Activated naive CD8-positive, alpha-beta T cell treated with anti-CD3 and anti-CD28 coated beads, Interleukin-2, amount 50 U/mL, for 24 hours (primary cell): ENCODE results near the gene ADGRA1.

ENCODE experiments used
- ATAC-seq: fragments of 150-1000 bp; cut with Tn5 transposase; one replicate; pipeline ENCODE4 v1.10.0; 2021
- DNase-seq: peaks from one replicate; pipeline ENCODE4 v3.0.0; 2021
- H3K27ac Mint-ChIP-seq: one replicate; pipeline ENCODE4 v1.8.0; 2021; ENCODE audit warnings: mild to moderate bottlenecking, mixed read lengths
- H3K27me3 Mint-ChIP-seq: one replicate; pipeline ENCODE4 v1.8.0; 2021; ENCODE audit warnings: mixed read lengths
- H3K36me3 Mint-ChIP-seq: one replicate; pipeline ENCODE4 v1.8.0; 2021; ENCODE audit warnings: low read depth, mixed read lengths
- H3K4me1 Mint-ChIP-seq: one replicate; pipeline ENCODE4 v1.8.0; 2021; ENCODE audit warnings: mixed read lengths
- H3K4me3 Mint-ChIP-seq: one replicate; pipeline ENCODE4 v1.8.0; 2021; ENCODE audit warnings: mild to moderate bottlenecking, moderate library complexity, mixed read lengths
- H3K9me3 Mint-ChIP-seq: one replicate; pipeline ENCODE4 v1.8.0; 2021; ENCODE audit warnings: mixed read lengths

Gene ADGRA1

GRCh38 chr10:133062085-133062484 lies 25.6 kb upstream of the ADGRA1 start:
- H3K27me3 Mint-ChIP-seq: peaks cover 7% of the 10 kb centered on the region
- no peaks in the 10 kb centered on the region for H3K36me3 Mint-ChIP-seq
- no peak overlapping the region for H3K27ac Mint-ChIP-seq
- peaks cover 14% of the 10 kb centered on the region for H3K4me1 Mint-ChIP-seq
- DNase-seq (no peak), ATAC-seq (no peak)
- no peaks in the 10 kb centered on the region for H3K9me3 Mint-ChIP-seq
- H3K4me3 Mint-ChIP-seq: no peak overlapping the region

DNA sequence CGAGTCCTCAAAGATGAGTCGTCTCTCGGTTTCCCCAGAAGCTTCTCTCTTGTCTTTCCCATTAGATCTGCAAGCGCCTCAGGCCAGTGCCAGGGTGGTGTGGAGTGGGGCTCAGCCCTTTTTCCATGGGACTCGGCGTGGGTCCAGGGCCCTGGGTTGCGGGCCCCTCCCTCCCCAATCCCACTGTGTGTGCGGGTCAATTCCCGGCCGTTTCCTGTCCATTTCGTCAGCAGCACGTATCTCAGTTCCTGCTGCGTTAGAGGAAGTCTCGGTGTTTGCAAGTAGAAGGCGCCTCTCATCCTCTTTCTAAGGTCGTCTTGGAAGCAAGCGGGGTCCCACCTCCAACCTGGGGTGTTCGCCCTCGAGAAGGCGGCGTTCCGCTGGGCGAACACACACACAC lies 25.1 kb upstream of the ADGRA1 start:
- DNase-seq: no peak
- peaks cover 11% of the 10 kb centered on the region for H3K4me1 Mint-ChIP-seq
- no peak overlapping the region for H3K4me3 Mint-ChIP-seq

GRCh38 chr10:133067149-133068105 lies 20.3 kb upstream of the ADGRA1 start:
- Mint-ChIP-seq H3K27me3 (no peaks in the 10 kb centered on the region), H3K27ac (no peak overlapping the region)

More for the DNA sequence above, 25.1 kb upstream of the ADGRA1 start:
- Mint-ChIP-seq H3K27me3 (peaks cover 2% of the 10 kb centered on the region), H3K36me3 (no peaks in the 10 kb centered on the region), H3K9me3 (no peaks in the 10 kb centered on the region), H3K27ac (no peak overlapping the region)
- no peak for ATAC-seq

GRCh38 chr10:133068111-133069032 lies 19.4 kb upstream of the ADGRA1 start:
- H3K27ac Mint-ChIP-seq: no peak overlapping the region
- ATAC-seq: no peak
- H3K4me1 Mint-ChIP-seq: no peaks in the 10 kb centered on the region
- H3K9me3 Mint-ChIP-seq: no peaks in the 10 kb centered on the region
- no peak overlapping the region for H3K4me3 Mint-ChIP-seq
- no peaks in the 10 kb centered on the region for H3K36me3 Mint-ChIP-seq
- no peak for DNase-seq
- no peaks in the 10 kb centered on the region for H3K27me3 Mint-ChIP-seq

More at GRCh38 chr10:133067149-133068105, 20.3 kb upstream of the ADGRA1 start:
- H3K4me3 Mint-ChIP-seq: no peak overlapping the region
- no peaks in the 10 kb centered on the region for H3K36me3 Mint-ChIP-seq
- no peaks in the 10 kb centered on the region for H3K4me1 Mint-ChIP-seq
- no peak for ATAC-seq
- DNase-seq: no peak
- H3K9me3 Mint-ChIP-seq: no peaks in the 10 kb centered on the region

- Mint-ChIP-seq H3K9me3 (no peaks in the 10 kb centered on the region), H3K4me3 (no peak overlapping the region), H3K27me3 (no peaks in the 10 kb centered on the region), H3K4me1 (no peaks in the 10 kb centered on the region), H3K36me3 (no peaks in the 10 kb centered on the region), H3K27ac (no peak overlapping the region)
- DNase-seq (no peak), ATAC-seq (no peak)
Measured at GRCh38 chr10:133069033-133069525, 18.6 kb upstream of the ADGRA1 start.

DNA sequence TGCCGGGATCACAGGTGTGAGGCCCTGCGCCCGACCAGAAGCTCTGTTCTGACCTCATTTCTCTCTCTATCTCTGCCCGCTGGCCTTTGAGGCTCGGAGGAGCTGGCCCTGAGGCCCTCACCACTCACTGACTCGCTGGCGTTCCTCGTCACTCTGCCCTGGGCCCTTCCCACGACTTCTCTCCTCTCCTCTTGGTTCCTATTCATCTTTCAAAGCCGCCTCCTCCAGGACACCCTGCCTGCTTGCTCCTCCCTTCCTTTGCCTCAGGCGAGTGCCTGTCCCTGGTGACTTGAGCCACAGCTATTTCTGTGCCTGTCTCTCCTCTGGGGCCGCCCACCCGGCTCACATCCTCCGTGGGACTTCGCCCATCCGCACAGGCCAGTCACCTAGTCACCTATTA lies 17.3 kb upstream of the ADGRA1 start:
- Mint-ChIP-seq H3K4me1 (no peaks in the 10 kb centered on the region), H3K36me3 (no peaks in the 10 kb centered on the region), H3K27me3 (no peaks in the 10 kb centered on the region), H3K9me3 (no peaks in the 10 kb centered on the region), H3K27ac (no peak overlapping the region), H3K4me3 (no peak overlapping the region)
- DNase-seq: no peak
- no peak for ATAC-seq

DNA sequence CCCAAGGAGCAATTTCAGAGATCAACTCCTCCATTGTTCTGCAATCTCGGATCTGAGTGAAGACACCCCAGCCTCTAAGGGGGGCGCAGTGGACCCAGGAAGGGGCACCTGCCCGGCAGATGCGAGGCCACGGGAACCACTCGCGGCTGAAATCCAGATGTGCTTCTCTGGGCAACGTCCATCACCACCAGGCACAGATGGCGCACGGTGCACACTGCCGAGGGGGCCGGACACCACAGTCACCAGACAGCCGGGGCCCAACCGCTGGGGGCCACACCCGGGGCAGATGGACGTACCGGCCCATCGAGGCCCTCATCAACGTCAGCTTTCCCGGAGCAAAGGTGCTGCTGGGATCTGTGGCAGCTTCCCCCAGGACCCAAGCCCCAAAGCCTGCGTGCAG lies 16.9 kb upstream of the ADGRA1 start:
- Mint-ChIP-seq H3K36me3 (no peaks in the 10 kb centered on the region), H3K27me3 (no peaks in the 10 kb centered on the region), H3K4me1 (no peaks in the 10 kb centered on the region), H3K9me3 (no peaks in the 10 kb centered on the region), H3K27ac (no peak overlapping the region), H3K4me3 (no peak overlapping the region)
- DNase-seq (no peak), ATAC-seq (no peak)

- Mint-ChIP-seq H3K4me1 (no peaks in the 10 kb centered on the region), H3K36me3 (no peaks in the 10 kb centered on the region), H3K27me3 (no peaks in the 10 kb centered on the region), H3K4me3 (no peak overlapping the region), H3K9me3 (no peaks in the 10 kb centered on the region), H3K27ac (no peak overlapping the region)
- ATAC-seq (no peak), DNase-seq (no peak)
Measured at GRCh38 chr10:133071733-133072132, 16.0 kb upstream of the ADGRA1 start.

GRCh38 chr10:133072196-133072595 lies 15.5 kb upstream of the ADGRA1 start:
- DNase-seq (no peak), ATAC-seq (no peak)
- H3K27me3 Mint-ChIP-seq: no peaks in the 10 kb centered on the region
- no peaks in the 10 kb centered on the region for H3K4me1 Mint-ChIP-seq
- H3K36me3 Mint-ChIP-seq: no peaks in the 10 kb centered on the region
- H3K27ac Mint-ChIP-seq: no peak overlapping the region
- H3K4me3 Mint-ChIP-seq: no peak overlapping the region
- no peaks in the 10 kb centered on the region for H3K9me3 Mint-ChIP-seq

- no peaks in the 10 kb centered on the region for H3K4me1 Mint-ChIP-seq
- H3K36me3 Mint-ChIP-seq: no peaks in the 10 kb centered on the region
- DNase-seq: no peak
- H3K9me3 Mint-ChIP-seq: no peaks in the 10 kb centered on the region
- no peak for ATAC-seq
- no peak overlapping the region for H3K4me3 Mint-ChIP-seq
- no peaks in the 10 kb centered on the region for H3K27me3 Mint-ChIP-seq
- H3K27ac Mint-ChIP-seq: no peak overlapping the region
Measured at GRCh38 chr10:133072720-133073390, 14.9 kb upstream of the ADGRA1 start.

DNA sequence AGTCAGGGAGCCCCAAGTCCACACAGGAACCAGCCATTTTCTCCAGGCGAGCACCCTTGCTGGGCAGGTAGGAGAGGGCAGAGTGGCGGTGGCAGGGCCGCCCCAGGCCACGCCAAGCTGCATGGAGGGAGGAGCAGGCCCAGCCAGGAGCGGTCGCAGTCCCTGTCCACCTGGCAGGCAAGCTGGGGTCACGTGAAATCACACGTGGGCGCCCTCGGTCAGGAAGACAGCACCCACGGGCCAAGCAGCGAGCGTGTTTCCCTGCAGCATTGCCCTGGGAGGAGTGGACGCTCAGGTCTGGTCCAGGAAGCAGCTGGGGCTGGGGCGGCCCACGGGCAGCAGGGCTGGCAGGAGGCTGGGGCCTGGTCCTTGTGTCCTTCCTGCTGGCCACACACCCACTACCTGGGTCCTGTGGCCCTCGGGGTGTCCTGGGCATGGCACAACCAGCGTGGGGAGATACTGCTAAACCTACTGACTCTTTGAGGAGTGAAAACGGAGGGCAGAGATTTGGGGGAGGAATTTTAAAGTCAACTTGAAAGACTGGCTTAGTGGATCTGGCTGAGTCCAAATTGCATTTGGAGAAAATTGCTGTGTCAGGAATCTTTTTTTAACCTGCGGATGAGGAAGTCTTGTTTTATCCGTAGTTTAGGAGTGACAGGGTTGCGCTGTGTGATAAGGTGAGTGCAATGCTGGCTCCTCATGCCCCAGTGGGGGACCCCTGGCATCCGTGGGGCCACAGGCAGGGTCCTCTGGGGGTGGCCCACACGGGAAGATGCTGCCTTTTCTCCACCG lies 12.2 kb upstream of the ADGRA1 start:
- no peaks in the 10 kb centered on the region for H3K27me3 Mint-ChIP-seq
- no peak overlapping the region for H3K27ac Mint-ChIP-seq
- no peaks in the 10 kb centered on the region for H3K36me3 Mint-ChIP-seq
- H3K4me1 Mint-ChIP-seq: no peaks in the 10 kb centered on the region
- no peak for DNase-seq
- no peaks in the 10 kb centered on the region for H3K9me3 Mint-ChIP-seq
- ATAC-seq: no peak
- no peak overlapping the region for H3K4me3 Mint-ChIP-seq

- Mint-ChIP-seq H3K4me1 (no peaks in the 10 kb centered on the region), H3K4me3 (no peak overlapping the region), H3K36me3 (no peaks in the 10 kb centered on the region), H3K9me3 (no peaks in the 10 kb centered on the region), H3K27me3 (no peaks in the 10 kb centered on the region), H3K27ac (no peak overlapping the region)
- ATAC-seq: no peak
- no peak for DNase-seq
Measured at GRCh38 chr10:133076274-133077038, 11.3 kb upstream of the ADGRA1 start.
